ENCODE measurements around the gene HTT. TPM values are rescaled to one million over a fixed set of nuclear protein-coding genes. Genes with fewer than 3 reads are reported as not detected.
"Not testable (repeated sequence)": the region's sequence is repeated elsewhere in the genome, so short reads cannot be mapped to it uniquely, and the experiment has no call there.

The HTT gene
- total RNA-seq, 1 donor from 2014 or later = 49.8 TPM

DNA sequence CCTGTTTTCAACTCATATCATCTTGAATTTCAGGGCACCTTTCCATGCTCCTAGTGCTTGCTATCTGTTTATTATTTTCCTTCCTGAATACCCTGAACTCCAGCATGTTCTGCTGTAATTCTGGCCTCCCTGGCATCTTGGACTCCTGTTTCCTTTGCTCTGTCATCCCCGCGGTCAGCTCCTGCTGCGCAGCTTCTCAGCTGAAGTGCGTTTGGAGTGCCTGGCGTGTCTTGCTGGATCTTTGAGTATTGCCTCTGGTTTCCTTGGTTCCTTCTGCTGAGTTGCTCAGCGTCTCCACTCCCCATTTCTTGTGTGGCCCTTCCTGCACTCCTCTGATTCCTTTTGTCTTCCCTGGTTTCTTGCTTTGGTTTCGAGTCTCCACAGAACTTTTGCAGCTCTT lies 84.4 kb downstream of the HTT start:
- no peak for DNase-seq (ENCODE audit: extremely low spot score in 2 of 2)
- no peaks in the 10 kb centered on the region for H3K27me3 ChIP-seq
- no peak overlapping the region for H3K27ac ChIP-seq
- peaks cover 0 to 73% of the 10 kb centered on the region in 2 donors for H3K36me3 ChIP-seq
- H3K4me3 ChIP-seq = no peak overlapping the region
- peaks cover 6% of the 10 kb centered on the region for H3K9me3 ChIP-seq
- no peaks in the 10 kb centered on the region for H3K4me1 ChIP-seq
- no peak for TF ChIP-seq POLR2AphosphoS5 (IDR thresholded peaks at IDR 0.05; ENCODE audit: insufficient read depth in 1 of 2, low read depth in 1 of 2)
- TF ChIP-seq POLR2A (IDR thresholded peaks at IDR 0.05) = no peak
- TF ChIP-seq, protein P1, sequence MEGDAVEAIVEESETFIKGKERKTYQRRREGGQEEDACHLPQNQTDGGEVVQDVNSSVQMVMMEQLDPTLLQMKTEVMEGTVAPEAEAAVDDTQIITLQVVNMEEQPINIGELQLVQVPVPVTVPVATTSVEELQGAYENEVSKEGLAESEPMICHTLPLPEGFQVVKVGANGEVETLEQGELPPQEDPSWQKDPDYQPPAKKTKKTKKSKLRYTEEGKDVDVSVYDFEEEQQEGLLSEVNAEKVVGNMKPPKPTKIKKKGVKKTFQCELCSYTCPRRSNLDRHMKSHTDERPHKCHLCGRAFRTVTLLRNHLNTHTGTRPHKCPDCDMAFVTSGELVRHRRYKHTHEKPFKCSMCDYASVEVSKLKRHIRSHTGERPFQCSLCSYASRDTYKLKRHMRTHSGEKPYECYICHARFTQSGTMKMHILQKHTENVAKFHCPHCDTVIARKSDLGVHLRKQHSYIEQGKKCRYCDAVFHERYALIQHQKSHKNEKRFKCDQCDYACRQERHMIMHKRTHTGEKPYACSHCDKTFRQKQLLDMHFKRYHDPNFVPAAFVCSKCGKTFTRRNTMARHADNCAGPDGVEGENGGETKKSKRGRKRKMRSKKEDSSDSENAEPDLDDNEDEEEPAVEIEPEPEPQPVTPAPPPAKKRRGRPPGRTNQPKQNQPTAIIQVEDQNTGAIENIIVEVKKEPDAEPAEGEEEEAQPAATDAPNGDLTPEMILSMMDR (IDR thresholded peaks at IDR 0.05) = no peak
- intact Hi-C loops (cut with DNase I) = no loop called here

GRCh38 chr4:3160438-3160837 lies 86.0 kb downstream of the HTT start:
- Histone ChIP-seq H3K36me3 (peaks cover 0 to 66% of the 10 kb centered on the region in 2 donors), H3K27me3 (no peaks in the 10 kb centered on the region), H3K9me3 (peaks cover 6% of the 10 kb centered on the region), H3K4me1 (no peaks in the 10 kb centered on the region), H3K27ac (no peak overlapping the region), H3K4me3 (no peak overlapping the region)
- TF ChIP-seq POLR2A (IDR thresholded peaks at IDR 0.05) (no peak), POLR2AphosphoS5 (IDR thresholded peaks at IDR 0.05; ENCODE audit: insufficient read depth in 1 of 2, low read depth in 1 of 2) (no peak)
- TF ChIP-seq, protein P1 (IDR thresholded peaks at IDR 0.05) = no peak
- DNase-seq (ENCODE audit: extremely low spot score in 2 of 2) = no peak
- intact Hi-C loops (cut with DNase I) = no loop called here

DNA sequence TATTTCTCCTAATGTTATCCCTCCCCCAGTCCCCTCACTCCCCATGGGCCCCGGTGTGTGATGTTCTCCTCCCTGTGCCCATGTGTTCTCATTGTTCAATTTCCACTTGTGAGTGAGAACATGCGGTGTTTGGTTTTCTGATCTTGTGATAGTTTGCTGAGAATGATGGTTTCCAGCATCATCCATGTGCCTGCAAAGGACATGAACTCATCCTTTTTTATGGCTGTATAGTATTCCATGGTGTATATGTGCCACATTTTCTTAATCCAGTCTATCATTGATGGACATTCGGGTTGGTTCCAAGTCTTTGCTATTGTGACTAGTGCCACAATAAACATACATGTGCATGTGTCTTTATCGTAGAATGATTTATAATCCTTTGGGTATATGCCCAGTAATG lies 86.6 kb downstream of the HTT start:
- H3K27me3 ChIP-seq; H3K9me3 ChIP-seq; H3K4me3 ChIP-seq; H3K4me1 ChIP-seq; DNase-seq (ENCODE audit: extremely low spot score in 2 of 2); H3K27ac ChIP-seq; intact Hi-C loops (cut with DNase I): not testable (repeated sequence)
- H3K36me3 ChIP-seq = peaks cover 0 to 69% of the 10 kb centered on the region in 2 donors

- H3K27me3 ChIP-seq; H3K9me3 ChIP-seq; H3K4me1 ChIP-seq; DNase-seq (ENCODE audit: extremely low spot score in 2 of 2); intact Hi-C loops (cut with DNase I); H3K4me3 ChIP-seq; H3K27ac ChIP-seq: not testable (repeated sequence)
- peaks cover 0 to 31% of the 10 kb centered on the region in 2 donors for H3K36me3 ChIP-seq
These were observed 92.0 kb downstream of the HTT start for GRCh38 chr4:3166434-3166833.

GRCh38 chr4:3168029-3168428 lies 93.5 kb downstream of the HTT start:
- H3K27me3 ChIP-seq = no peaks in the 10 kb centered on the region
- no peak overlapping the region for H3K4me3 ChIP-seq
- no peak for DNase-seq (ENCODE audit: extremely low spot score in 2 of 2)
- TF ChIP-seq POLR2A (IDR thresholded peaks at IDR 0.05) (no peak), POLR2AphosphoS5 (IDR thresholded peaks at IDR 0.05; ENCODE audit: insufficient read depth in 1 of 2, low read depth in 1 of 2) (no peak)
- TF ChIP-seq, protein P1 (IDR thresholded peaks at IDR 0.05) = no peak
- peaks cover 0 to 28% of the 10 kb centered on the region in 2 donors for H3K36me3 ChIP-seq
- intact Hi-C loops (cut with DNase I) = no loop called here
- H3K27ac ChIP-seq = no peak overlapping the region
- H3K9me3 ChIP-seq = peaks cover 2% of the 10 kb centered on the region
- no peaks in the 10 kb centered on the region for H3K4me1 ChIP-seq

- no peaks in the 10 kb centered on the region for H3K4me1 ChIP-seq
- TF ChIP-seq POLR2A (IDR thresholded peaks at IDR 0.05) (no peak), POLR2AphosphoS5 (IDR thresholded peaks at IDR 0.05; ENCODE audit: insufficient read depth in 1 of 2, low read depth in 1 of 2) (no peak)
- TF ChIP-seq, protein P1 (IDR thresholded peaks at IDR 0.05) = no peak
- H3K9me3 ChIP-seq = no peaks in the 10 kb centered on the region
- no peak overlapping the region for H3K4me3 ChIP-seq
- H3K27ac ChIP-seq = no peak overlapping the region
- intact Hi-C loops (cut with DNase I) = no loop called here
- peak in 1 of 2 donors; percentile 10 for DNase-seq (ENCODE audit: extremely low spot score in 2 of 2)
- no peaks in the 10 kb centered on the region for H3K27me3 ChIP-seq
- peaks cover 0 to 68% of the 10 kb centered on the region in 2 donors for H3K36me3 ChIP-seq
These were observed 100.2 kb downstream of the HTT start for GRCh38 chr4:3174371-3175338.
